Endothelial cell of umbilical vein (primary cell): ENCODE results near the gene UVRAG. TPM values are rescaled to one million over a fixed set of nuclear protein-coding genes. Genes with fewer than 3 reads are reported as not detected.

ENCODE experiments used
- BruUV-seq: library from RNA; stranded (reverse); fragments of 400-500 nt; replicated peaks from 2 replicates; lab custom pipeline; 2021; lab: Mats Ljungman, UMichigan
- CTCF ChIA-PET: fragments of 300-600, 350-600 bp; sonication (Branson Sonifier 250); formaldehyde crosslinking; loops from one replicate; lab custom pipeline; 2021; ENCODE audit warnings: antibody characterized with exemption, inconsistent platforms; lab: Charles Lee
- POLR2A ChIA-PET: fragments of 300-600, 350-600 bp; sonication (Branson Sonifier 250); formaldehyde crosslinking; loops from one replicate; lab custom pipeline; 2021; ENCODE audit warnings: antibody characterized with exemption, inconsistent platforms; lab: Charles Lee
- DNase-seq: peaks from one replicate; pipeline ENCODE4 v3.0.0-alpha.2; 2011; ENCODE audit warnings: low read depth, low spot score
- FAIRE-seq: peaks from 2 replicates; lab custom pipeline; 2011; peaks lifted over from hg19 to GRCh38; lab: Jason Lieb, UNC
- H2AFZ ChIP-seq: 2 replicates; pipeline ENCODE4 v1.6.0; 2012; ENCODE audit warnings: low read depth, low read length, control low read depth, inconsistent platforms
- H3K27ac ChIP-seq: 2 replicates; pipeline ENCODE4 v1.5.1; 2011; ENCODE audit warnings: low read depth, mild to moderate bottlenecking, control low read depth, low read length, moderate library complexity; ENCODE audit not compliant: insufficient read depth
- H3K27me3 ChIP-seq, 2 experiments: 2 replicates each; pipeline versions ENCODE4 v1.6.0 to v1.6.1; 2011; ENCODE audit warnings: low read length in 2 of 2, mixed read lengths in 1 of 2; ENCODE audit not compliant: control insufficient read depth in 2 of 2, insufficient read depth in 2 of 2
- H3K36me3 ChIP-seq, 2 experiments: 2 replicates in 1 of 2; 3 replicates in 1 of 2; pipeline ENCODE4 v1.5.1; 2011; ENCODE audit warnings: low read length in 2 of 2, mild to moderate bottlenecking in 1 of 2, moderate library complexity in 1 of 2; ENCODE audit not compliant: control insufficient read depth in 2 of 2, insufficient read depth in 2 of 2; ENCODE audit errors: extremely low read depth in 1 of 2
- H3K4me1 ChIP-seq: 3 replicates; pipeline ENCODE4 v1.5.1; 2011; ENCODE audit warnings: mild to moderate bottlenecking, low read length; ENCODE audit not compliant: control insufficient read depth, insufficient read depth; ENCODE audit errors: extremely low read depth
- H3K4me2 ChIP-seq: 2 replicates; pipeline ENCODE4 v1.6.1; 2011; ENCODE audit warnings: low read length, control low read depth, mixed read lengths; ENCODE audit not compliant: insufficient read depth
- H3K4me3 ChIP-seq, 3 experiments: fragments of 200-600 bp in 1 of 3; sonication (generic), shearing (Covaris generic) in 1 of 3; replicated peaks in 1 of 3; 2 replicates each; pipeline ENCODE4 v1.5.1; 2011 to 2016; ENCODE audit warnings: control low read depth in 3 of 3, low read length in 3 of 3, mild to moderate bottlenecking in 2 of 3, inconsistent platforms in 1 of 3, low read depth in 1 of 3, moderate library complexity in 1 of 3; ENCODE audit not compliant: insufficient read depth in 1 of 3
- H3K79me2 ChIP-seq: 2 replicates; pipeline ENCODE4 v1.6.0; 2012; ENCODE audit warnings: low read length, inconsistent platforms; ENCODE audit not compliant: control insufficient read depth, insufficient read depth
- H3K9ac ChIP-seq: replicated peaks from 2 replicates; pipeline ENCODE3; 2011; ENCODE audit warnings: low read length, control low read depth; ENCODE audit not compliant: insufficient read depth; ENCODE audit errors: extremely low read depth
- H3K9me1 ChIP-seq: replicated peaks from 3 replicates; pipeline ENCODE4 v1.6.0; 2011; ENCODE audit warnings: mild to moderate bottlenecking, low read length; ENCODE audit not compliant: control insufficient read depth, insufficient read depth; ENCODE audit errors: extremely low read depth
- H3K9me3 ChIP-seq: replicated peaks from 2 replicates; pipeline ENCODE4 v1.5.1; 2012; ENCODE audit warnings: low read length, inconsistent platforms; ENCODE audit not compliant: control insufficient read depth, insufficient read depth
- H4K20me1 ChIP-seq: replicated peaks from 2 replicates; pipeline ENCODE3; 2011; ENCODE audit warnings: mild to moderate bottlenecking, low read length; ENCODE audit not compliant: control insufficient read depth, insufficient read depth; ENCODE audit errors: extremely low read depth
- CTCF ChIP-seq, 2 donors: IDR thresholded peaks; 1 replicate in 1 of 2; 2 replicates in 1 of 2; pipeline ENCODE4 v1.5.1; 2011; ENCODE audit warnings: low read length in 2 of 2, mild to moderate bottlenecking in 2 of 2, moderate library complexity in 2 of 2, control low read depth in 1 of 2, inconsistent platforms in 1 of 2, low read depth in 1 of 2; ENCODE audit not compliant: insufficient read depth in 1 of 2; ENCODE audit errors: extremely low read depth in 1 of 2
- EZH2 ChIP-seq: IDR thresholded peaks from 2 replicates; pipeline ENCODE4 v1.6.1; 2012; ENCODE audit warnings: borderline replicate concordance, low read depth, mild to moderate bottlenecking, moderate library complexity, low read length, inconsistent platforms; ENCODE audit not compliant: severe bottlenecking
- FOS ChIP-seq: IDR thresholded peaks from 2 replicates; pipeline ENCODE4 v1.6.1; 2011; ENCODE audit warnings: mild to moderate bottlenecking, low read length, moderate library complexity, borderline replicate concordance; ENCODE audit not compliant: insufficient read depth
- GATA2 ChIP-seq: IDR thresholded peaks from 2 replicates; pipeline ENCODE4 v1.7.0; 2011; ENCODE audit warnings: low read depth, mild to moderate bottlenecking, moderate library complexity, mixed read lengths, low read length; ENCODE audit not compliant: insufficient read length, insufficient read depth
- JUN ChIP-seq: IDR thresholded peaks from 2 replicates; pipeline ENCODE4 v1.6.1; 2011; ENCODE audit warnings: borderline replicate concordance, low read depth; ENCODE audit not compliant: insufficient read length, insufficient read depth
- MYC ChIP-seq: IDR thresholded peaks from one replicate; pipeline ENCODE4 v1.6.1; 2011; ENCODE audit warnings: mild to moderate bottlenecking, low read depth, low read length
- POLR2A ChIP-seq: IDR thresholded peaks from 2 replicates; pipeline ENCODE4 v1.6.1; 2012; ENCODE audit warnings: low read depth, mild to moderate bottlenecking, control low read depth, low read length
- POLR2AphosphoS5 ChIP-seq: IDR thresholded peaks from 2 replicates; pipeline ENCODE4 v1.6.1; 2012; ENCODE audit warnings: low read depth, mild to moderate bottlenecking, control low read depth, low read length, moderate library complexity; ENCODE audit not compliant: insufficient read depth
- dilution Hi-C: fragments of 300-500 bp; cut with MboI; formaldehyde crosslinking; loops from one replicate; pipeline ENCODE4 v1.15.0; 2019; ENCODE audit warnings: low sequenced_read_pairs; ENCODE audit not compliant: extremely low pct_ligation_motif_present
- intact Hi-C: fragments of 100-400 bp; cut with micrococcal nuclease; formaldehyde crosslinking; loops from one replicate; pipeline ENCODE4 v1.10.0; 2022
- polyA plus RNA-seq, 4 experiments: library from polyadenylated mRNA; depleted of rRNA in 3 of 4; stranded (reverse) in 3 of 4; unstranded in 1 of 4; fragments of >200 nt; gene quantifications; 2 replicates each; pipeline versions ENCODE4 v1.2.1 to v1.2.3, GENCODE V29; 2011 to 2012; ENCODE audit warnings: missing spikeins in 1 of 4
- total RNA-seq: library from RNA; stranded (reverse); gene quantifications from 2 replicates; pipeline ENCODE4 v1.2.3, GENCODE V29; 2021
- TF ChIP-seq, protein P1 (sequence below): IDR thresholded peaks from 2 replicates; pipeline ENCODE4 v1.6.1; 2011; ENCODE audit not compliant: insufficient read depth, insufficient read length

Gene UVRAG
- total and polyA plus RNA-seq, 2 donors (not counting 3 experiments of a cell fraction or from before 2014, with no cell fraction given) = 21.2 to 65.6 TPM

GRCh38 chr11:75945446-75945845, 130.4 kb downstream of the UVRAG start:
- Histone ChIP-seq H3K4me3 (no peak overlapping the region), H3K4me2 (no peak overlapping the region), H3K4me1 (peaks cover 18% of the 10 kb centered on the region), H4K20me1 (peaks cover 22% of the 10 kb centered on the region), H3K9ac (no peak overlapping the region), H3K79me2 (peaks cover 74% of the 10 kb centered on the region), H3K27me3 (no peaks in the 10 kb centered on the region), H3K9me1 (no peaks in the 10 kb centered on the region), H3K27ac (no peak overlapping the region), H2AFZ (no peak overlapping the region), H3K36me3 (no peaks in the 10 kb centered on the region), H3K9me3 (no peaks in the 10 kb centered on the region)
- ChIA-PET POLR2A (no interaction called here), CTCF (interaction anchor here (1.3 to 2.8 kb wide), 2 partner anchors 15 to 207 kb away, joined by 3 to 11 read pairs; no protein-coding TSS in a partner anchor)
- TF ChIP-seq, protein P1, sequence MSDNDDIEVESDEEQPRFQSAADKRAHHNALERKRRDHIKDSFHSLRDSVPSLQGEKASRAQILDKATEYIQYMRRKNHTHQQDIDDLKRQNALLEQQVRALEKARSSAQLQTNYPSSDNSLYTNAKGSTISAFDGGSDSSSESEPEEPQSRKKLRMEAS = no peak
- TF ChIP-seq EZH2 (no peak), GATA2 (no peak), POLR2AphosphoS5 (no peak), FOS (no peak), POLR2A (no peak), MYC (no peak), JUN (no peak), CTCF (IDR thresholded peaks at IDR 0.05; ENCODE audit: extremely low read depth in 1 of 2, insufficient read depth in 1 of 2, low read depth in 1 of 2, low read length in 2 of 2) (no peak)
- DNase-seq = no peak
- dilution Hi-C loops = no loop called here
- no TSS peak for BruUV-seq
- FAIRE-seq = no peak
- intact Hi-C loops = no loop called here
